Ectodermal cell (in vitro differentiated cells): ENCODE data around the gene LYPD5.
"Not testable (repeated sequence)": the region's sequence is repeated elsewhere in the genome, so short reads cannot be mapped to it uniquely, and the experiment has no call there.

Experiments used
- H3K27ac ChIP-seq: 2 replicates; pipeline ENCODE4 v1.7.0; 2013; ENCODE audit warnings: mild to moderate bottlenecking, low read depth, low read length; ENCODE audit not compliant: insufficient read depth, poor library complexity, severe bottlenecking
- H3K27me3 ChIP-seq: 2 replicates; pipeline ENCODE4 v1.7.0; 2013; ENCODE audit warnings: mild to moderate bottlenecking, low read length; ENCODE audit not compliant: insufficient read depth, control insufficient read depth, poor library complexity, severe bottlenecking
- H3K36me3 ChIP-seq: one replicate; pipeline ENCODE4 v1.7.0; 2013; ENCODE audit warnings: low read length; ENCODE audit not compliant: control insufficient read depth, insufficient read depth
- H3K4me1 ChIP-seq: one replicate; pipeline ENCODE4 v1.7.0; 2013; ENCODE audit warnings: low read length; ENCODE audit not compliant: control insufficient read depth, insufficient read depth
- H3K4me3 ChIP-seq: 2 replicates; pipeline ENCODE4 v1.7.0; 2013; ENCODE audit warnings: low read depth, low read length, control low read depth; ENCODE audit not compliant: insufficient read depth
- H3K9me3 ChIP-seq: 2 replicates; pipeline ENCODE4 v1.7.0; 2013; ENCODE audit warnings: mild to moderate bottlenecking, low read length, moderate library complexity; ENCODE audit not compliant: control insufficient read depth
- WGBS, 2 experiments: methylation state at CpG; one replicate each; pipeline ENCODE4 v1.1.7; 2013; ENCODE audit warnings: missing lambda C conversion rate in 2 of 2; 5-methylcytosine and 5-hydroxymethylcytosine counted together

LYPD5 gene

GRCh38 chr19:43806401-43806800 is 4.2 kb upstream of the LYPD5 start:
- not testable (repeated sequence) for H3K9me3 ChIP-seq, H3K4me3 ChIP-seq, H3K36me3 ChIP-seq, H3K4me1 ChIP-seq, H3K27me3 ChIP-seq, H3K27ac ChIP-seq
- 92 to 94% methylated on average over 6 of the region's 7 CpGs for WGBS, 2 experiments

GRCh38 chr19:43804432-43804831 is 2.2 kb upstream of the LYPD5 start:
- WGBS, 2 experiments: 53 to 65% methylated on average over 2 of the region's 2 CpGs
- no peaks in the 10 kb centered on the region for H3K36me3 ChIP-seq

GRCh38 chr19:43799502-43800142 is 2.6 kb downstream of the LYPD5 start:
- H3K27me3 ChIP-seq: peaks cover 59% of the 10 kb centered on the region
- WGBS, 2 experiments: 64 to 70% methylated on average over 6 of the region's 6 CpGs
- H3K9me3 ChIP-seq: no peaks in the 10 kb centered on the region

More at GRCh38 chr19:43804432-43804831, 2.2 kb upstream of the LYPD5 start:
- no peaks in the 10 kb centered on the region for H3K4me1 ChIP-seq
- H3K9me3 ChIP-seq: no peaks in the 10 kb centered on the region
- peaks cover 17% of the 10 kb centered on the region for H3K27me3 ChIP-seq
- H3K27ac ChIP-seq: no peak overlapping the region
- no peak overlapping the region for H3K4me3 ChIP-seq

DNA sequence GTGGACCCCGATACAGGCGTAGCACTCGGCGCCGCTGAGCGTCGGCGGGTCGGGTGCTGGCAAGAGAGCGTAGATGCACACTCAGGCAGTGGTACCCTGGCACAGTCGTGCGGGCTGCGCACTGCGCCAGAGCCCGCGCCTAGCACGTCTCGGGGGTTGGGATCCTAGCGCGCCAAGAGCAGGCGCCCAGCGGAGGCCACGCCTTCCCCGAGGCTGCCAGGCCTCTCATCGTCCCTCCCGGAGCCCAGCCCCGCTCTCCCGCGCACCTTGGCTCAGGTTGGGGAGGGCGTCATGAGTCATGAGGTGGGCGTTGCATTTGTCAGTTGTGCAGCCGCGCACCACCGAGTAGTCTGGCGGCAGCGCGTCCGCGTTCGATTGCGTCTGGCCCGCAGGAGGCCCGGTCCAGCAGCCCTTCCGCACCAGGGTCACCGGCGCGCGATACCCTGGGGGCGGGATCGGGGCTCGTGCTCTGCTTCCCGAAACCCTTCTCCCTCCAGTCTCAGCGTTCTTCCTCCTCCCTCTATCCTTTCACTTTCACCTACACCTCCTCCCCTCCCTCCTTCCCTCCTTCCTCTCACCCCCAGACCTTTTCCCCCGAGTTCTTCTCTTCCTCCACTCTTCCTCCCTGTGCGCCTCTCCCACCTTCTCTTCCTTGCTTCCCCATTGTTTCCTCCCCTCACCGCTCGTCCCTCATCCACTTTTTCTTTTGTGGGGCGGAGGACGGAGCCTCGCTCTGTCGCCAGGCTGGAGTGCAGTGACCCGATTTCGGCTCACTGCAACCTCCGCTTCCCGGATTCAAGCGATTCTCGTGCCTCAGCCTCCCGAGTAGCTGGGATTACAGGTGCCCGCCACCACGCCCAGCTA is 3.5 kb downstream of the LYPD5 start:
- Histone ChIP-seq H3K36me3 (no peaks in the 10 kb centered on the region), H3K9me3 (no peaks in the 10 kb centered on the region), H3K4me3 (peak overlapping the region; percentile 31), H3K27ac (no peak overlapping the region), H3K27me3 (peaks cover 62% of the 10 kb centered on the region), H3K4me1 (no peaks in the 10 kb centered on the region)
- WGBS, 2 experiments: 14% methylated on average over 70 of the region's 70 CpGs

More at GRCh38 chr19:43799502-43800142, 2.6 kb downstream of the LYPD5 start:
- no peak overlapping the region for H3K27ac ChIP-seq
- no peak overlapping the region for H3K4me3 ChIP-seq
- no peaks in the 10 kb centered on the region for H3K4me1 ChIP-seq
- H3K36me3 ChIP-seq: no peaks in the 10 kb centered on the region

- no peaks in the 10 kb centered on the region for H3K4me1 ChIP-seq
- no peaks in the 10 kb centered on the region for H3K9me3 ChIP-seq
- 36 to 38% methylated on average over 5 of the region's 5 CpGs for WGBS, 2 experiments
- peak overlapping the region; percentile 31 for H3K4me3 ChIP-seq
- H3K36me3 ChIP-seq: no peaks in the 10 kb centered on the region
- H3K27ac ChIP-seq: no peak overlapping the region
- H3K27me3 ChIP-seq: peaks cover 65% of the 10 kb centered on the region
Observed at GRCh38 chr19:43798026-43798545, 4.2 kb downstream of the LYPD5 start.

GRCh38 chr19:43797556-43797955 is 4.7 kb downstream of the LYPD5 start:
- H3K27me3 ChIP-seq: peaks cover 62% of the 10 kb centered on the region
- WGBS, 2 experiments: 81 to 82% methylated on average over 7 of the region's 7 CpGs
- H3K4me1 ChIP-seq: no peaks in the 10 kb centered on the region
- H3K9me3 ChIP-seq: no peaks in the 10 kb centered on the region
- no peaks in the 10 kb centered on the region for H3K36me3 ChIP-seq
- H3K27ac ChIP-seq: no peak overlapping the region
- H3K4me3 ChIP-seq: no peak overlapping the region

- Histone ChIP-seq H3K27me3 (peaks cover 61% of the 10 kb centered on the region), H3K27ac (no peak overlapping the region), H3K9me3 (no peaks in the 10 kb centered on the region), H3K4me3 (no peak overlapping the region), H3K4me1 (no peaks in the 10 kb centered on the region), H3K36me3 (no peaks in the 10 kb centered on the region)
- 56 to 63% methylated on average over 6 of the region's 6 CpGs for WGBS, 2 experiments
Observed at GRCh38 chr19:43797118-43797517, 5.1 kb downstream of the LYPD5 start.

DNA sequence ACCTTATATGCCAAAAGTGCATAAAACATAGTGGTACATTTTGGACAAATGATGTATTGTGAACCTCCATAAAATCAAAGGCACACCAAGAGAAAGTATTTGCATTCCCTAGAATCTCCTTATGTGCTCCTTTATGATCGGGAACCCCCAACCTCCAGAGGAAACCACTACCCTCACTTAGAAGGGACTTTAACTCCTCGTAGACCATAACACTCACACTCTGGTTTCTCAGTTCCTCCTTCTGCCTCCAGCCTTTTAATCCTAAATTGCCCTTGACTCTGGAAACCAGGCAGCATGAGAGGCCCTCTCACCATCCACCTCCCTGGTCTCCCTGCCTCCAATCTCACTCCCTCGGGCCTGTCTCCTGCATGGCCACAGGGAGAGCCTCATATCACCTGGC is 11.7 kb downstream of the LYPD5 start:
- WGBS, 2 experiments: 56 to 57% methylated on average over 3 of the region's 3 CpGs
- H3K36me3 ChIP-seq: no peaks in the 10 kb centered on the region
- no peaks in the 10 kb centered on the region for H3K4me1 ChIP-seq
- H3K4me3 ChIP-seq: no peak overlapping the region
- H3K9me3 ChIP-seq: no peaks in the 10 kb centered on the region
- peaks cover 10% of the 10 kb centered on the region for H3K27me3 ChIP-seq
- no peak overlapping the region for H3K27ac ChIP-seq

- Histone ChIP-seq H3K27me3 (peaks cover 6% of the 10 kb centered on the region), H3K27ac (no peak overlapping the region), H3K4me3 (no peak overlapping the region), H3K4me1 (no peaks in the 10 kb centered on the region), H3K9me3 (no peaks in the 10 kb centered on the region), H3K36me3 (no peaks in the 10 kb centered on the region)
- WGBS, 2 experiments: 12 to 25% methylated on average over 3 of the region's 3 CpGs
Observed at GRCh38 chr19:43789029-43789428, 13.2 kb downstream of the LYPD5 start.

DNA sequence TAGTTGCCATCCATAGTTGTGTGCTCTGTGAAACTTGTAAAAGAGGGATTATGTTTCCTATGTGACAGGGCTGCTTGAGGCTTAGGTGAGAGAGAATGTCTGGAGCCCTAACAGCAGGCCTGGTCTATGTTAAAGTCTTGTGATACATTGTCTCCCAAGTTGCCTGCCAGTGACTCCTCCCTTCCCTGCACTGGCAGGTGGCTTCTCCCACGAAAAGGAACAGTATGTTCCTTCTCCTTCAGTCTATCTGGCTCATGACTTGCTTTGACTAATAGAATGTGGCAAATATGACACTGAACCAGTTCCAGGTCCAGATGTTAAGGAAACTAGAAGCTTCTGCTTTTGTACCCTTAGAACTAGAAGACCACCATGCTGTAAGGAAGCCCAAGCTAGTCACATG is 15.6 kb downstream of the LYPD5 start:
- H3K9me3 ChIP-seq: no peaks in the 10 kb centered on the region
- H3K36me3 ChIP-seq: no peaks in the 10 kb centered on the region
- no peaks in the 10 kb centered on the region for H3K4me1 ChIP-seq
- no peak overlapping the region for H3K4me3 ChIP-seq
- WGBS, 2 experiments: 11 to 52% methylated on average over 1 of the region's 1 CpG
- no peaks in the 10 kb centered on the region for H3K27me3 ChIP-seq
- H3K27ac ChIP-seq: no peak overlapping the region
